HG03280 (cell line): ENCODE data around the gene GMDS.

Experiments used
- ATAC-seq: cut with Tn5 transposase; IDR thresholded peaks from one replicate; pipeline ENCODE4 v1.9.1; 2021; ENCODE audit warnings: mild to moderate bottlenecking, moderate library complexity; ENCODE audit not compliant: unreplicated experiment

Gene GMDS

GRCh38 chr6:1871724-1872315, 373.6 kb downstream of the GMDS start:
- no peak for ATAC-seq

DNA sequence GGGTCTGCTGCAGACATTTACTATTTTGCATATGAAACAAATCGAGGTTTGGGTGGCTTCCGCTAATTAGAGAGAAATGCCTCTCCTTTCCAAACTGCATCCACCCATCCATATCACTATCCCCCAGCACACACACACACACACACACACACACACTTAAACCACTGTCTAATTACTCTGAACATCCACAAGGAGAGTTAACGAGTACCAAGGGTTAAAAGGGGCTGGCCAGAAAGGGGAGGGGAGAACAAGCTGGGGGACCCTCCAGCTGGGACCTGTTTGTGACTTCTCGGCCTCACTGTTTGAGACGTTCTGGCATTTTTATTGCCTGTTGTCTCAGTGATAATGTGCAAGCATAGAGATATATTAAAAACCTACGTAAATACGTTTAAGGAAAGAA, 374.5 kb downstream of the GMDS start:
- no peak for ATAC-seq

GRCh38 chr6:1870251-1870650, 375.2 kb downstream of the GMDS start:
- no peak for ATAC-seq

- ATAC-seq: no peak
Observed at GRCh38 chr6:1869769-1870168, 375.6 kb downstream of the GMDS start.

DNA sequence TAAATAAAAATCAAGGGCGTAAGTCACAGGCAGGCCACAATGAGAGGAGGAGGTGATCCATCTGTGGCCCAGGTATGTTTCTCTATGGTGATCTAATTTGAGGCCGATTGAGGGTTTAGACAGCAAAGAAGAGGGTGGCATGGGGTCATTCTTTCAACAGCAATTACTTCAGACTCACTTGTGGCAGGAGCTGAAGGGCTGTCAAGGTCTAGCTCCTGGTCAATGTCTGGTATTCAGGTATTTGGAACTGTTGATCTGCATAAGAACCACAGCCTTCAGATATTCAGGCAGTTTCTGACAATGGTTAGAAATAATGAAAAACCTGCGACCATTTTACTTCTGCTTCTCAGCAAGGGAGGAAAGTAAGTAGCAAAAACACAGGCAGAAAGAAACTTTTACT, 376.1 kb downstream of the GMDS start:
- no peak for ATAC-seq

GRCh38 chr6:1868561-1869261, 376.7 kb downstream of the GMDS start:
- ATAC-seq: no peak

DNA sequence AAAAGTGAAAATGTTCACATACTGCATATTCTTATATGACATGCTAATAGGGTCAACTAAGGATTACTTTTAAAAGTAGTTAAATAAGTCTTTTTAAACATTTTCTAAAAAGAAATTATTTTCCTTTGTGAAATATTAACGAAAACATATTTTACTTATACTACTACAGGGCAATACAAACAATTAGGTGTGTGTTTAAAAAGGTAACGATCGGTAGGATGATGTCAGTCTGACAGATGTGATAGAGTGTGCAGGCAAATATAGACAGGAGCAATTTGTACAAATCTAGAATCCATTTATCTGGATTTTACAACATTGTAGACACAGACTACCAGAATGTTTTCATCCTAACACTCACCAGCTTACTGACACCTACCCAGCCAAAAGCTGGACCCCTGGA, 378.2 kb downstream of the GMDS start:
- no peak for ATAC-seq

DNA sequence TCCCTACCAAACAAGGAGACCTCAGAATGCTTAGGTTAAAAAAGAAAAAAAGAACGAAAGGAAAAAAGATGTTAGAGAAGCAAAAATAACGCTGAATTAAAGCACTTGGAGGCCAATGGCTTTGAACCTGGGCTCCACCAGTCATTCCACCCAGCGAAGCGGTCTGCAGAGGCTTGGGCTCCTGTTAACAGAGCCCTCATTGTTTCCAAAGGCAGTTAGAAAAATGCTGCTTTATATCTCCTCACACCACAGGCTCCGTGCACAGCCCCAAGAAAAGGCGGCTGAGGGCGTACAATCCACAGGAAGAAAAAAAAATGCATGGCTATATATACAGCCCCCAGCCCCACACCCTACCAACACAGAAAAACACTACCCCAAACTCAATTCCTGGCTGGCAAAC, 379.8 kb downstream of the GMDS start:
- ATAC-seq: no peak

- no peak for ATAC-seq
Observed at GRCh38 chr6:1864496-1864895, 380.9 kb downstream of the GMDS start.

DNA sequence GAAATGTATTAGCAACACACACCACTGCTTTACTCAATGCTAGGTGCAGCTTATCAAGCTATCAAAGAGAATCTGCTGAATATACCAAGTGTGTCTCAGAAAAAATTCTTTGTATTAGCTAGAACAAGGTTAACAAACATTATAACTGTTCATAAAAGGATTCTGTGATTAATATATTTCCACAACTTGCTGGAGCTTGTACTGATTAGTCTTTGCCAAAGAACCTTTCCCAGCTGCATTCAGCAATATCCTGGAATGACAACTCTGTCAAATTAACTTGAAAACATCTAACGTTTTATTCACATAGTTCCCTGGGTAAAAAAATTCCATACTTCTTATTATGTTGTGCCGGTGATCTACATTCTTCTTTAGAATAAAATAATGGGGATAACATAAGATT, 383.0 kb downstream of the GMDS start:
- no peak for ATAC-seq

- ATAC-seq: no peak
Observed at GRCh38 chr6:1860756-1861348, 384.6 kb downstream of the GMDS start.

DNA sequence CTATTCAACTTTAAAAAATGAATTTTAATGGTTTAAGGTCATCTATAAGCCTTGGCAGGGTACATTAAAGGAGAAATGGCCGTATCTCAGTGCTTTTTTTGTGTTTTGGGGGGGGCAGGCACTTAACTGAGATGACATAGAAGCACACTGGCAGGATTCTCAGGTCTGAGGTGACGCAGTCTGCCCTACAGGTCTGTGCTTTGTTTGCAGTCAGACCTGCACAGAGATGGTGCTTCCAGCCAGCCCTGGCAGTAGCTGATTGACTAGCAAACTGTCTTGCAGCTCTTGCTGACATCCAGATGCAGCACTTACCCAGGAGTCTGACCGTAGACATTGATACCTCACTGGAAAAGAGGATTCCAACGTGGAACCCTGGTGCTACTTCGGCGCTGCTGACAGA, 386.5 kb downstream of the GMDS start:
- no peak for ATAC-seq

DNA sequence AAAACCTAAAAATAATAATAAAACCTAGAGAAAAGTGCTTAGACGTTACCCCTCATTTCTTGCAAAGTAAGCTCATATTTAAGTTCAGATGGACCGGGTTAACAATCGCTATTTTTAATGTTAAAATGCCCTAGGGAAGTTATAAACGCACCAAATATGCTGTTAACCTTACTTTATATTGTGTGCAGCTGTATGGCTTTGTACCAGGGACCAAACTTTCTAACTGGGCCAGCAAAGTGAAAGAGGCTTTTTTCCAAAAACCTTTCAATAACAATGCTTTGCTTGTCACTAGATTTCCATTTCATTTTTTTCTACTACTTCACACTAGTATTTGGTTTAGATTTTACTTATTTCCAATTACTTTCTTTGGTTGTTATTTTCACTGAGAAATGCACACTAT, 387.2 kb downstream of the GMDS start:
- ATAC-seq: no peak

GRCh38 chr6:1856381-1856780, 389.0 kb downstream of the GMDS start:
- peak; percentile 71 for ATAC-seq

DNA sequence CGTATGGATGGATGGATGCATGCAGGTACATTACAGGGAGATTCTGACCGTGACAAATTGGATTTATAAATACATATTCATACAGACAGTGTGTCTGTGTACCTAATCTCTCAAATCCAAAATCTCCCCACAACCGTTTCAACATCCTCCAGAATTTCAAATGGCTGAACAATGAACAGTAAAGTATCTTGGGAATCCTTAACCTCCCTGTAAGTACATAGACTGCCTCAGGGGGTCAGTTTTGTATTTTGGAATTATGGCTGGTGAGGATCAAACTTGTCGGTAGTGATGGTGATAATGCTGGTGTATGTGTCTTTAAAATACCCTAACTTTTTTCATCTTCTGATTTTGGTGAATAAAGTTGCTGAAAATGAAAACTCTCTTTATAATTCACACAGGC, 389.5 kb downstream of the GMDS start:
- ATAC-seq: no peak

DNA sequence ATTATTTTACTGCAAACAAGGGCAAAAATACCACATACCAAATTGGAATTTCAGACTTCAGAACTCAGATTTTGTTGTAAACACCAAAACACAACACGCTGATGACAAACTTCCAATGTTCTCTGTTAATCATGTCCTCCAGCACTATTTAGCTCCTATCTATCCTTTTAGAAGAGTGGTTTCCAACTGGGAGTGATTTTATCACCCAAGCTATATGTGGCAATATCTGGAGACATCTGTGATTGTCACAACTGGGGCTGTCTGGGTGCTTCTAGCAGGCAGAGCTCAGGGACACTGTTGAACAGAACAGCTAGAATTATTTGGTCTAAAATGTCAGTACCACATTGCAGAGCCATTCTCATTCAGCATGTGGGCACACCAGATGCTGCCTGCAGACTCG, 391.1 kb downstream of the GMDS start:
- no peak for ATAC-seq

DNA sequence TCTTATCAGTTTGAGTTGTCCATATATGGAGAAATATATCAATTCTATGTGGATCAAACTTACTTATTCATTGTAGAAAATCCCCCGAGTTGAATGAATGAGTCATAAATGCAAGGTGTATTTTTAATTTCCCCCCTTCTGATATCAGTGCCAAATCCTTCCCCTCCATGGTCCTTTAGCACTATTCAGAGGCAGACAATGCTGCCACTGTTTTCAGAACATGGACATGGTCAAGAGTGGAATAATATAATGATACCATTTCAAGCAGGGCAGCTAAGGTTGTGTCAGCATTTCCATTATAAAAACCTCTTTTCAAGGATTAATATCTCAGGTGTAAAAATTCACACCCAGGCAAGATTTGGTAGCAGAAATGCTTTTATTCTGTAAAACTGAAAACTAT, 391.6 kb downstream of the GMDS start:
- no peak for ATAC-seq

GRCh38 chr6:1851681-1852456, 393.5 kb downstream of the GMDS start:
- ATAC-seq: no peak

GRCh38 chr6:1850840-1851157, 394.6 kb downstream of the GMDS start:
- ATAC-seq: no peak

- ATAC-seq: no peak
Observed at GRCh38 chr6:1850121-1850839, 395.1 kb downstream of the GMDS start.

DNA sequence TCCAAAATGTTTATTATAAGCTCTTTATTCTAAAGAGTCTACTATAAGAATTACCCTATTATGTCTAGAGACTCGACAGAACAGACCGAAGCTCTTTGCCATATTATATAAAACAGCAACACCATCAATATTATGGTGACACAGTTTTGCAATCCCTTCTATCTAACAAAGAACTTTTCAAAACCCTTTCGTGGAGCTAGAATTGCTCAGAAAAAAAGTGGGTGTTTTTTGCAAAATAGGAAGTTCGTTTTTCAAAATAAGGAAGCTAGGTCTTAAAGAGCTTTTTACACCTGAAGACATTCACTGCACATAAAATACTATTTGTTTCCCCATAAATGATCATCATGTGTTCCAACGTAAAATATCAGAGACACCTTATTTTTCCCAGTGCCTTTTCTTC, 395.7 kb downstream of the GMDS start:
- no peak for ATAC-seq
